Measurements from ENCODE around the gene EEF1B2.
A peak's percentile ranks its signal among the peaks of the same experiment; 100 is the strongest.
"Not testable (repeated sequence)": the region's sequence is repeated elsewhere in the genome, so short reads cannot be mapped to it uniquely, and the experiment has no call there.

Gene EEF1B2

GRCh38 chr2:206122569-206122968 lies 37.1 kb upstream of the EEF1B2 start:
- H2BK120ac ChIP-seq (ENCODE audit: low read depth, low read length); H3K36me3 ChIP-seq (ENCODE audit: control insufficient read depth, insufficient read depth, low read length); DNase-seq; H2BK5ac ChIP-seq (ENCODE audit: low read length); H3K9ac ChIP-seq (ENCODE audit: low read length); H3K23ac ChIP-seq (ENCODE audit: low read length); H3K4me2 ChIP-seq (ENCODE audit: low read length); H3K79me2 ChIP-seq (ENCODE audit: control insufficient read depth, insufficient read depth, low read length); H3K79me1 ChIP-seq (ENCODE audit: low read length); H4K8ac ChIP-seq (ENCODE audit: low read depth, low read length); H3K4me1 ChIP-seq (ENCODE audit: control insufficient read depth, low read depth, low read length); H3K27me3 ChIP-seq (ENCODE audit: insufficient read depth, low read length, poor library complexity); H4K5ac ChIP-seq (ENCODE audit: low read length); H3K4me3 ChIP-seq (ENCODE audit: low read length); H3K56ac ChIP-seq (ENCODE audit: low read length); H3K27ac ChIP-seq (ENCODE audit: low read depth, low read length); H2AK5ac ChIP-seq (ENCODE audit: low read length); H3K4ac ChIP-seq (ENCODE audit: low read depth, low read length); H2BK15ac ChIP-seq (replicated peaks; ENCODE audit: low read depth); H3K18ac ChIP-seq (ENCODE audit: low read length): not testable (repeated sequence)
- WGBS (ENCODE audit: extremely low coverage, insufficient coverage, low lambda C conversion rate), result no CpG with 5 or more reads among the region's 3 CpGs

- H2BK15ac ChIP-seq (replicated peaks; ENCODE audit: low read depth), result no peak overlapping the region
- H3K4me1 ChIP-seq (ENCODE audit: control insufficient read depth, low read depth, low read length), result no peaks in the 10 kb centered on the region
- no peak overlapping the region for H3K4me2 ChIP-seq (ENCODE audit: low read length)
- H3K23ac ChIP-seq (ENCODE audit: low read length), result no peak overlapping the region
- no peaks in the 10 kb centered on the region for H3K36me3 ChIP-seq (ENCODE audit: control insufficient read depth, insufficient read depth, low read length)
- H3K4ac ChIP-seq (ENCODE audit: low read depth, low read length), result no peak overlapping the region
- H3K18ac ChIP-seq (ENCODE audit: low read length), result no peak overlapping the region
- no peak overlapping the region for H3K56ac ChIP-seq (ENCODE audit: low read length)
- H3K79me1 ChIP-seq (ENCODE audit: low read length), result no peaks in the 10 kb centered on the region
- no peak for DNase-seq
- no peak overlapping the region for H4K8ac ChIP-seq (ENCODE audit: low read depth, low read length)
- no peak overlapping the region for H2BK5ac ChIP-seq (ENCODE audit: low read length)
- no peak overlapping the region for H3K4me3 ChIP-seq (ENCODE audit: low read length)
- H3K27ac ChIP-seq (ENCODE audit: low read depth, low read length), result no peak overlapping the region
- no peak overlapping the region for H2BK120ac ChIP-seq (ENCODE audit: low read depth, low read length)
- H3K27me3 ChIP-seq (ENCODE audit: insufficient read depth, low read length, poor library complexity), result no peaks in the 10 kb centered on the region
- no peak overlapping the region for H4K5ac ChIP-seq (ENCODE audit: low read length)
- no peaks in the 10 kb centered on the region for H3K79me2 ChIP-seq (ENCODE audit: control insufficient read depth, insufficient read depth, low read length)
- no peak overlapping the region for H2AK5ac ChIP-seq (ENCODE audit: low read length)
- H3K9ac ChIP-seq (ENCODE audit: low read length), result no peak overlapping the region
Measured at GRCh38 chr2:206125901-206126300, 33.8 kb upstream of the EEF1B2 start.

- no peak overlapping the region for H4K8ac ChIP-seq (ENCODE audit: low read depth, low read length)
- H4K5ac ChIP-seq (ENCODE audit: low read length), result no peak overlapping the region
- no peak overlapping the region for H3K18ac ChIP-seq (ENCODE audit: low read length)
- no peaks in the 10 kb centered on the region for H3K79me1 ChIP-seq (ENCODE audit: low read length)
- no peak overlapping the region for H3K9ac ChIP-seq (ENCODE audit: low read length)
- H3K27me3 ChIP-seq (ENCODE audit: insufficient read depth, low read length, poor library complexity), result no peaks in the 10 kb centered on the region
- H3K23ac ChIP-seq (ENCODE audit: low read length), result no peak overlapping the region
- H3K4me3 ChIP-seq (ENCODE audit: low read length), result no peak overlapping the region
- no peak overlapping the region for H3K4ac ChIP-seq (ENCODE audit: low read depth, low read length)
- no peaks in the 10 kb centered on the region for H3K79me2 ChIP-seq (ENCODE audit: control insufficient read depth, insufficient read depth, low read length)
- no peak overlapping the region for H3K4me2 ChIP-seq (ENCODE audit: low read length)
- no peaks in the 10 kb centered on the region for H3K36me3 ChIP-seq (ENCODE audit: control insufficient read depth, insufficient read depth, low read length)
- no peak overlapping the region for H2BK5ac ChIP-seq (ENCODE audit: low read length)
- no peak overlapping the region for H2AK5ac ChIP-seq (ENCODE audit: low read length)
- no peak overlapping the region for H2BK15ac ChIP-seq (replicated peaks; ENCODE audit: low read depth)
- no peak overlapping the region for H3K56ac ChIP-seq (ENCODE audit: low read length)
- no peak overlapping the region for H2BK120ac ChIP-seq (ENCODE audit: low read depth, low read length)
- H3K27ac ChIP-seq (ENCODE audit: low read depth, low read length), result no peak overlapping the region
- no peaks in the 10 kb centered on the region for H3K4me1 ChIP-seq (ENCODE audit: control insufficient read depth, low read depth, low read length)
- DNase-seq, result peak; percentile 18
Measured at GRCh38 chr2:206127656-206128055, 32.0 kb upstream of the EEF1B2 start.

GRCh38 chr2:206143451-206143850 lies 16.2 kb upstream of the EEF1B2 start:
- Histone ChIP-seq H3K4ac (ENCODE audit: low read depth, low read length) (no peak overlapping the region), H3K27me3 (ENCODE audit: insufficient read depth, low read length, poor library complexity) (no peaks in the 10 kb centered on the region), H3K4me3 (ENCODE audit: low read length) (no peak overlapping the region), H3K79me2 (ENCODE audit: control insufficient read depth, insufficient read depth, low read length) (no peaks in the 10 kb centered on the region), H4K8ac (ENCODE audit: low read depth, low read length) (no peak overlapping the region), H3K9ac (ENCODE audit: low read length) (no peak overlapping the region), H2BK15ac (replicated peaks; ENCODE audit: low read depth) (no peak overlapping the region), H4K5ac (ENCODE audit: low read length) (no peak overlapping the region), H3K27ac (ENCODE audit: low read depth, low read length) (no peak overlapping the region), H2AK5ac (ENCODE audit: low read length) (no peak overlapping the region), H3K36me3 (ENCODE audit: control insufficient read depth, insufficient read depth, low read length) (no peaks in the 10 kb centered on the region), H2BK5ac (ENCODE audit: low read length) (no peak overlapping the region), H3K18ac (ENCODE audit: low read length) (no peak overlapping the region), H3K56ac (ENCODE audit: low read length) (no peak overlapping the region), H3K23ac (ENCODE audit: low read length) (no peak overlapping the region), H3K4me2 (ENCODE audit: low read length) (no peak overlapping the region), H3K4me1 (ENCODE audit: control insufficient read depth, low read depth, low read length) (no peaks in the 10 kb centered on the region), H3K79me1 (ENCODE audit: low read length) (no peaks in the 10 kb centered on the region), H2BK120ac (ENCODE audit: low read depth, low read length) (no peak overlapping the region)
- DNase-seq, result no peak
- WGBS (ENCODE audit: extremely low coverage, insufficient coverage, low lambda C conversion rate), result no CpG with 5 or more reads among the region's 4 CpGs

- Histone ChIP-seq H2BK120ac (ENCODE audit: low read depth, low read length) (no peak overlapping the region), H3K27me3 (ENCODE audit: insufficient read depth, low read length, poor library complexity) (no peaks in the 10 kb centered on the region), H2BK5ac (ENCODE audit: low read length) (no peak overlapping the region), H3K4me3 (ENCODE audit: low read length) (no peak overlapping the region), H3K27ac (ENCODE audit: low read depth, low read length) (no peak overlapping the region), H3K23ac (ENCODE audit: low read length) (no peak overlapping the region), H4K5ac (ENCODE audit: low read length) (no peak overlapping the region), H3K56ac (ENCODE audit: low read length) (no peak overlapping the region), H4K8ac (ENCODE audit: low read depth, low read length) (no peak overlapping the region), H2AK5ac (ENCODE audit: low read length) (no peak overlapping the region), H3K4ac (ENCODE audit: low read depth, low read length) (no peak overlapping the region), H2BK15ac (replicated peaks; ENCODE audit: low read depth) (no peak overlapping the region), H3K79me2 (ENCODE audit: control insufficient read depth, insufficient read depth, low read length) (no peaks in the 10 kb centered on the region), H3K9ac (ENCODE audit: low read length) (no peak overlapping the region), H3K4me2 (ENCODE audit: low read length) (no peak overlapping the region), H3K36me3 (ENCODE audit: control insufficient read depth, insufficient read depth, low read length) (no peaks in the 10 kb centered on the region), H3K79me1 (ENCODE audit: low read length) (no peaks in the 10 kb centered on the region), H3K4me1 (ENCODE audit: control insufficient read depth, low read depth, low read length) (no peaks in the 10 kb centered on the region), H3K18ac (ENCODE audit: low read length) (no peak overlapping the region)
- no CpG with 5 or more reads among the region's 2 CpGs for WGBS (ENCODE audit: extremely low coverage, insufficient coverage, low lambda C conversion rate)
- no peak for DNase-seq
Measured at GRCh38 chr2:206144383-206144782, 15.3 kb upstream of the EEF1B2 start.

- H3K4me3 ChIP-seq (ENCODE audit: low read length), result no peak overlapping the region
- H3K9ac ChIP-seq (ENCODE audit: low read length), result no peak overlapping the region
- DNase-seq, result no peak
- no peak overlapping the region for H4K5ac ChIP-seq (ENCODE audit: low read length)
- no peak overlapping the region for H3K18ac ChIP-seq (ENCODE audit: low read length)
- H3K27ac ChIP-seq (ENCODE audit: low read depth, low read length), result no peak overlapping the region
- no peak overlapping the region for H2BK5ac ChIP-seq (ENCODE audit: low read length)
- no peak overlapping the region for H2AK5ac ChIP-seq (ENCODE audit: low read length)
- no peak overlapping the region for H2BK120ac ChIP-seq (ENCODE audit: low read depth, low read length)
- H3K56ac ChIP-seq (ENCODE audit: low read length), result no peak overlapping the region
- WGBS (ENCODE audit: extremely low coverage, insufficient coverage, low lambda C conversion rate), result no CpG with 5 or more reads among the region's 5 CpGs
- H3K27me3 ChIP-seq (ENCODE audit: insufficient read depth, low read length, poor library complexity), result no peaks in the 10 kb centered on the region
- no peak overlapping the region for H3K4me2 ChIP-seq (ENCODE audit: low read length)
- no peak overlapping the region for H3K4ac ChIP-seq (ENCODE audit: low read depth, low read length)
- H4K8ac ChIP-seq (ENCODE audit: low read depth, low read length), result peak overlapping the region; percentile 76
- peaks cover 2% of the 10 kb centered on the region for H3K79me1 ChIP-seq (ENCODE audit: low read length)
- no peak overlapping the region for H2BK15ac ChIP-seq (replicated peaks; ENCODE audit: low read depth)
- no peak overlapping the region for H3K23ac ChIP-seq (ENCODE audit: low read length)
- no peaks in the 10 kb centered on the region for H3K36me3 ChIP-seq (ENCODE audit: control insufficient read depth, insufficient read depth, low read length)
- H3K79me2 ChIP-seq (ENCODE audit: control insufficient read depth, insufficient read depth, low read length), result no peaks in the 10 kb centered on the region
- H3K4me1 ChIP-seq (ENCODE audit: control insufficient read depth, low read depth, low read length), result no peaks in the 10 kb centered on the region
Measured at GRCh38 chr2:206145665-206146064, 14.0 kb upstream of the EEF1B2 start.

All from mesendoderm (in vitro differentiated cells).